HL-60 (cell line): ENCODE measurements around the gene SMIM44.

Experiments
- CTCF ChIP-seq: IDR thresholded peaks from one replicate; pipeline ENCODE4 v1.5.1; 2011; ENCODE audit warnings: low read length, control low read depth, inconsistent platforms; ENCODE audit not compliant: insufficient read depth
- POLR2AphosphoS5 ChIP-seq: IDR thresholded peaks from 2 replicates; pipeline ENCODE4 v1.6.1; 2012; ENCODE audit warnings: low read depth
- REST ChIP-seq: IDR thresholded peaks from 2 replicates; pipeline ENCODE4 v1.6.1; 2012; ENCODE audit warnings: low read depth; ENCODE audit not compliant: insufficient replicate concordance
- SPI1 ChIP-seq: IDR thresholded peaks from 2 replicates; pipeline ENCODE4 v1.6.1; 2012; ENCODE audit warnings: low read depth, mild to moderate bottlenecking, borderline replicate concordance

GRCh38 chr19:3515891-3516422 is 32.7 kb upstream of the SMIM44 start:
- no peak for TF ChIP-seq CTCF
- no peak for TF ChIP-seq POLR2AphosphoS5
- no peak for TF ChIP-seq REST
- TF ChIP-seq SPI1: no peak
